ENCODE data around the gene PRUNE2. TPM values are rescaled to one million over a fixed set of nuclear protein-coding genes. Genes with fewer than 3 reads are reported as not detected.
A peak's percentile ranks its signal among the peaks of the same experiment; 100 is the strongest.

PRUNE2 gene
- total and polyA plus RNA-seq, 2 of the 8 experiments (the other 6 are each of a cell fraction or from before 2014, with no cell fraction given), result 5.5 to 13.3 TPM

- no peak for DNase-seq (ENCODE audit: low read depth in 1 of 2, low spot score in 2 of 2)
- Histone ChIP-seq H3K79me2 (ENCODE audit: control insufficient read depth in 1 of 2, insufficient read depth in 2 of 2, low read length in 2 of 2) (no peaks in the 10 kb centered on the region), H3K9me3 (ENCODE audit: insufficient read depth in 2 of 2, low read depth in 1 of 2, low read length in 1 of 2) (no peaks in the 10 kb centered on the region), H3K36me3 (ENCODE audit: control insufficient read depth in 2 of 4, insufficient read depth in 4 of 4, low read length in 3 of 4) (no peaks in the 10 kb centered on the region), H3K4me1 (replicated peaks in 1 of 4; ENCODE audit: control insufficient read depth in 3 of 4, insufficient read depth in 4 of 4, low read length in 3 of 4) (peaks cover 3 to 6% (median 4%) of the 10 kb centered on the region in 4 experiments; a peak in 4 of 7 replicates), H2BK15ac (ENCODE audit: low read length) (no peak overlapping the region), H3K4me3 (ENCODE audit: extremely low read depth in 1 of 4, insufficient read depth in 2 of 4, low read depth in 3 of 4, low read length in 4 of 4) (no peak overlapping the region), H3K14ac (ENCODE audit: insufficient read length) (no peak overlapping the region), H4K5ac (ENCODE audit: insufficient read length, low read depth, low read length) (no peak overlapping the region), H3K23ac (ENCODE audit: insufficient read length) (no peak overlapping the region), H3K9ac (replicated peaks in 1 of 4; ENCODE audit: extremely low read depth in 1 of 4, low read depth in 3 of 4, low read length in 3 of 4) (no peak overlapping the region), H2AK5ac (ENCODE audit: low read depth, low read length) (no peak overlapping the region), H3K18ac (ENCODE audit: extremely low read depth, low read length) (no peak overlapping the region), H4K20me1 (replicated peaks in 1 of 2; ENCODE audit: control insufficient read depth in 1 of 2, insufficient read depth in 2 of 2, low read length in 2 of 2) (no peaks in the 10 kb centered on the region), H3K56ac (replicated peaks; ENCODE audit: insufficient read length, low read depth, low read length) (no peak overlapping the region), H4K91ac (replicated peaks; ENCODE audit: insufficient read length, low read length) (no peak overlapping the region), H2BK5ac (ENCODE audit: low read depth, low read length) (no peak overlapping the region), H3K23me2 (ENCODE audit: low read depth, low read length) (no peaks in the 10 kb centered on the region), H2BK120ac (replicated peaks; ENCODE audit: low read depth, low read length) (peak overlapping the region; percentile 75), H2BK20ac (ENCODE audit: low read length) (no peak overlapping the region), H3K4me2 (ENCODE audit: insufficient read depth in 1 of 2, low read depth in 2 of 2, low read length in 2 of 2) (no peak overlapping the region), H3K27me3 (replicated peaks in 1 of 4; ENCODE audit: control insufficient read depth in 3 of 4, extremely low read depth in 1 of 4, insufficient read depth in 3 of 4, low read length in 3 of 4) (no peaks in the 10 kb centered on the region), H4K8ac (ENCODE audit: extremely low read depth, insufficient read depth, low read length) (no peak overlapping the region), H3K79me1 (ENCODE audit: low read depth, low read length) (no peaks in the 10 kb centered on the region), H2BK12ac (ENCODE audit: low read depth, low read length) (no peak overlapping the region), H3K27ac (ENCODE audit: low read depth, low read length) (no peak overlapping the region), H2AFZ (ENCODE audit: low read length) (no peak overlapping the region), H3K4ac (replicated peaks; ENCODE audit: insufficient read length, low read depth, low read length) (no peak overlapping the region)
- 78% methylated on average over 4 of the region's 4 CpGs; no CpG with 5 or more reads in 1 of the 2 experiments for WGBS, 2 experiments (ENCODE audit: extremely low coverage in 1 of 2, insufficient coverage in 1 of 2, insufficient read length in 1 of 2, insufficient replicate concordance in 2 of 2, low coverage in 1 of 2, low lambda C conversion rate in 2 of 2, missing lambda C conversion rate in 1 of 2)
- peak; percentile 13 for FAIRE-seq
- CTCF ChIA-PET (ENCODE audit: partially characterized antibody), result interaction anchor here (0.6 to 1.8 kb wide), 10 partner anchors 12 to 1867 kb away, joined by 3 to 6 read pairs (median 4); partner anchors contain the start of gene GCNT1
- POLR2A ChIA-PET (ENCODE audit: partially characterized antibody), result no interaction called here
- TF ChIP-seq SP4 (IDR thresholded peaks at IDR 0.05; ENCODE audit: low read length) (no peak), SRF (IDR thresholded peaks at IDR 0.05; ENCODE audit: low read depth, low read length) (no peak), ASH2L (IDR thresholded peaks at IDR 0.05; ENCODE audit: low read length) (no peak), RAD21 (IDR thresholded peaks at IDR 0.05 in 1 of 2, conservative IDR thresholded peaks at IDR 0.05 in 1 of 2; ENCODE audit: low read depth in 2 of 2, low read length in 2 of 2) (no peak), EGR1 (IDR thresholded peaks at IDR 0.05; ENCODE audit: borderline replicate concordance, low read depth, low read length) (no peak), POLR2AphosphoS5 (IDR thresholded peaks at IDR 0.05; ENCODE audit: low read depth, low read length) (no peak), HDAC6 (IDR thresholded peaks at IDR 0.05; ENCODE audit: low read depth, low read length) (no peak), MAX (IDR thresholded peaks at IDR 0.05) (no peak), TAF1 (IDR thresholded peaks at IDR 0.05; ENCODE audit: low read depth, low read length) (no peak), POLR2A (IDR thresholded peaks at IDR 0.05; ENCODE audit: control extremely low read depth in 1 of 2, low read depth in 2 of 2, low read length in 2 of 2) (no peak), PHF8 (conservative IDR thresholded peaks at IDR 0.05; ENCODE audit: low read depth, low read length) (no peak), KDM1A (IDR thresholded peaks at IDR 0.05; ENCODE audit: borderline replicate concordance, low read length) (no peak), CBX5 (IDR thresholded peaks at IDR 0.05; ENCODE audit: low read depth, low read length) (no peak), BCL11A (IDR thresholded peaks at IDR 0.05; ENCODE audit: low read depth in 2 of 2, low read length in 2 of 2) (no peak)
Measured at GRCh38 chr9:76651119-76651705, 254.7 kb downstream of the PRUNE2 start.

All from H1 (cell line).